Left ventricle myocardium inferior (tissue), 1 donor: ENCODE data around the gene C6orf47. TPM values are rescaled to one million over a fixed set of nuclear protein-coding genes. Genes with fewer than 3 reads are reported as not detected.

Experiments
- DNase-seq: peaks from one replicate; pipeline ENCODE4 v3.0.0-alpha.2; 2020
- H3K27ac ChIP-seq: fragments of 200-600 bp; replicated peaks from 2 replicates; pipeline ENCODE4 v1.8.0; 2021
- H3K27me3 ChIP-seq: fragments of 200-600 bp; 2 replicates; pipeline ENCODE4 v1.8.0; 2021; ENCODE audit warnings: low read depth
- H3K36me3 ChIP-seq: fragments of 200-600 bp; 2 replicates; pipeline ENCODE4 v1.8.0; 2021
- H3K4me1 ChIP-seq: fragments of 200-600 bp; 2 replicates; pipeline ENCODE4 v1.8.0; 2021
- H3K4me3 ChIP-seq: fragments of 200-600 bp; 2 replicates; pipeline ENCODE4 v1.8.0; 2021; ENCODE audit warnings: mild to moderate bottlenecking, moderate library complexity
- H3K9me3 ChIP-seq: fragments of 200-600 bp; replicated peaks from 2 replicates; pipeline ENCODE4 v1.8.0; 2021
- intact Hi-C: fragments of 100-400 bp; cut with micrococcal nuclease; formaldehyde crosslinking; loops from one replicate; pipeline ENCODE4 v1.11.0; 2022
- total RNA-seq: library from RNA; stranded (reverse); fragmentation: NEBNext Ultra II Directional; extraction: Animal tissue kit (Norgen Biotek cat#: 25700); gene quantifications from one replicate; pipeline ENCODE4 v1.2.1, GENCODE V29; 2021
- TF ChIP-seq, protein P1 (sequence below): fragments of 200-600 bp; IDR thresholded peaks from 2 replicates; pipeline ENCODE4 v1.8.0; 2021; ENCODE audit warnings: antibody characterized with exemption, mild to moderate bottlenecking, borderline replicate concordance
- donor health status: DM: no; HTN: yes; CAD: no; lungs with severe emphysema.

Gene C6orf47
- total RNA-seq, 1 donor from 2014 or later: 16.9 TPM

DNA sequence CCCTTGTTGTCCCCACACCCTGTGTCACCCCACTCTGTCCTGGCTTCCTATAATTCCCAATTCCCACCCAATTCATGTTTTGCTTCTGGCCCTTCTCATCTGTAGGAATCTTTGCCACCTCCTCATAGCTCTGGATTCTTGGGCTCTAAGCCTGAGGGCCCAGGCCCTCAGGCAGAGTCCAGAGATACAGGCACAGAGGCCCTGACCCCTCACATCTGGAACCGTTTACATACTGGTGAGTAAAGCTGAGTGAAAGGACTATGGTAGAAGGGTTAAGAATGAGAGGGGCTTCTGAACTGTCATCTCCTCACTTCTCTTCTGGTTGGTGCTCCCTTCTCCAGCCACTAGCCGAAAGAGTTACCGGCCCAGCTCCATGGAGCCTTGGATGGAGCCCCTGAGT lies 26.4 kb downstream of the C6orf47 start:
- intact Hi-C loops: no loop called here
- no peak overlapping the region for H3K27ac ChIP-seq

DNA sequence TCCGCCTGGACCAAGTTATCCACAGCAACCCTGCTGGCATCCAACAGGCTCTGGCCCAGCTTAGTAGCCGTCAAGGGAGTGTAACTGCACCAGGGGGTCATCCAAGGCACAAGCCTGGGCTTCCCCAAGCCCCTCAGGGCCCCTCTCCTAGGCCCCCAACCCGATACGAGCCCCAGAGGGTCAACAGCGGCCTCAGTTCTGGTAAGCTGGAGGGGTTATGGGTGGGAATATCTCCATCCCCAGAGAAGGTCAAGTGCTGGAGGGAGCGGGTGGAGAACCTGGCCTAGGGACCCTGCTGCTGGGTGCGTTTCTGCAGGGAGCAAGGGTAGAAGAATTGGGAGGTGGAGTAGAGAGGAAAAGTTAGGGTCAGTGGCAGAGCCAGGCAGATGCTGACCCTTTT lies 27.1 kb downstream of the C6orf47 start:
- Histone ChIP-seq H3K4me3 (no peak overlapping the region), H3K27ac (no peak overlapping the region), H3K9me3 (no peaks in the 10 kb centered on the region), H3K36me3 (peaks cover 98% of the 10 kb centered on the region), H3K27me3 (no peaks in the 10 kb centered on the region), H3K4me1 (no peaks in the 10 kb centered on the region)
- intact Hi-C loops: no loop called here
- TF ChIP-seq, protein P1, sequence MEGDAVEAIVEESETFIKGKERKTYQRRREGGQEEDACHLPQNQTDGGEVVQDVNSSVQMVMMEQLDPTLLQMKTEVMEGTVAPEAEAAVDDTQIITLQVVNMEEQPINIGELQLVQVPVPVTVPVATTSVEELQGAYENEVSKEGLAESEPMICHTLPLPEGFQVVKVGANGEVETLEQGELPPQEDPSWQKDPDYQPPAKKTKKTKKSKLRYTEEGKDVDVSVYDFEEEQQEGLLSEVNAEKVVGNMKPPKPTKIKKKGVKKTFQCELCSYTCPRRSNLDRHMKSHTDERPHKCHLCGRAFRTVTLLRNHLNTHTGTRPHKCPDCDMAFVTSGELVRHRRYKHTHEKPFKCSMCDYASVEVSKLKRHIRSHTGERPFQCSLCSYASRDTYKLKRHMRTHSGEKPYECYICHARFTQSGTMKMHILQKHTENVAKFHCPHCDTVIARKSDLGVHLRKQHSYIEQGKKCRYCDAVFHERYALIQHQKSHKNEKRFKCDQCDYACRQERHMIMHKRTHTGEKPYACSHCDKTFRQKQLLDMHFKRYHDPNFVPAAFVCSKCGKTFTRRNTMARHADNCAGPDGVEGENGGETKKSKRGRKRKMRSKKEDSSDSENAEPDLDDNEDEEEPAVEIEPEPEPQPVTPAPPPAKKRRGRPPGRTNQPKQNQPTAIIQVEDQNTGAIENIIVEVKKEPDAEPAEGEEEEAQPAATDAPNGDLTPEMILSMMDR: no peak
- no peak for DNase-seq

More for the DNA sequence above, 26.4 kb downstream of the C6orf47 start:
- DNase-seq: no peak
- Histone ChIP-seq H3K27me3 (no peaks in the 10 kb centered on the region), H3K4me3 (no peak overlapping the region), H3K4me1 (no peaks in the 10 kb centered on the region), H3K36me3 (peaks cover 98% of the 10 kb centered on the region), H3K9me3 (no peaks in the 10 kb centered on the region)
- TF ChIP-seq, protein P1: no peak

DNA sequence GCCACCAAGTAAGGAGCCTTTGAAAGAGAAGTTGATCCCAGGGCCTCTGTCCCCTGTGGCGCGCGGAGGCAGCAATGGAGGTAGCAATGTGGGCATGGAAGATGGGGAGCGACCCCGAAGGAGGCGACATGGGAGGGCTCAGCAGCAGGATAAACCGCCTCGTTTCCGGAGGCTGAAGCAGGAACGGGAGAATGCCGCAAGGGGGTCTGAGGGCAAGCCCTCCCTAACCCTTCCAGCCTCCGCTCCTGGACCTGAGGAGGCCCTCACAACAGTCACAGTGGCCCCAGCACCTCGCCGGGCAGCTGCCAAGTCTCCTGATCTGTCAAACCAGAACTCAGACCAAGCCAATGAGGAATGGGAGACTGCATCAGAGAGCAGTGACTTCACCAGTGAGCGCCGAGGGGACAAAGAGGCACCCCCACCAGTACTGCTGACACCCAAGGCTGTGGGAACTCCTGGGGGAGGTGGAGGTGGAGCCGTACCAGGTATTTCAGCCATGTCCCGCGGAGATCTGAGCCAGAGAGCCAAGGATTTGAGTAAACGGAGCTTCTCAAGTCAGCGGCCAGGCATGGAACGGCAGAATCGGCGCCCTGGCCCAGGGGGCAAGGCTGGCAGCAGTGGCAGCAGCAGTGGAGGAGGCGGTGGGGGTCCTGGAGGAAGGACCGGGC lies 28.2 kb downstream of the C6orf47 start:
- TF ChIP-seq, protein P1: no peak
- intact Hi-C loops: no loop called here
- H3K27me3 ChIP-seq: no peaks in the 10 kb centered on the region
- H3K36me3 ChIP-seq: peaks cover 100% of the 10 kb centered on the region
- no peak overlapping the region for H3K27ac ChIP-seq
- H3K9me3 ChIP-seq: no peaks in the 10 kb centered on the region
- H3K4me1 ChIP-seq: no peaks in the 10 kb centered on the region
- no peak for DNase-seq
- no peak overlapping the region for H3K4me3 ChIP-seq

DNA sequence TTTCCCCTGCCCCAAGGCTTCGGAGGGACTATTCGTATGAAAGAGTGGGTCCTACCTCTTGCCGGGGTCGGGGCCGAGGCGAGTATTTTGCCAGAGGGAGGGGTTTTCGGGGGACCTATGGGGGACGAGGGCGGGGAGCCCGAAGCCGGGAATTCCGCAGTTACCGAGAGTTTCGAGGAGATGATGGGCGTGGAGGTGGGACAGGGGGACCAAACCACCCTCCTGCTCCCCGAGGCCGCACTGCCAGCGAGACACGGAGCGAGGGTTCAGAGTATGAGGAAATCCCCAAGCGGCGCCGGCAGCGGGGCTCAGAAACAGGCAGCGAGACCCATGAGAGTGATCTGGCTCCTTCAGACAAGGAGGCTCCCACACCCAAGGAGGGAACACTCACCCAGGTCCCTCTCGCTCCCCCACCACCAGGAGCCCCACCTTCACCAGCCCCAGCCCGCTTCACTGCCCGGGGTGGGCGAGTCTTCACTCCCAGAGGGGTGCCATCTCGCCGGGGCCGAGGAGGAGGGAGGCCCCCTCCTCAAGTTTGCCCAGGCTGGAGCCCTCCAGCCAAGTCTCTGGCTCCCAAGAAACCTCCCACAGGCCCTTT lies 28.8 kb downstream of the C6orf47 start:
- Histone ChIP-seq H3K27ac (no peak overlapping the region), H3K36me3 (peaks cover 100% of the 10 kb centered on the region), H3K9me3 (no peaks in the 10 kb centered on the region), H3K27me3 (no peaks in the 10 kb centered on the region), H3K4me1 (no peaks in the 10 kb centered on the region), H3K4me3 (no peak overlapping the region)
- intact Hi-C loops: no loop called here
- TF ChIP-seq, protein P1: no peak
- no peak for DNase-seq

DNA sequence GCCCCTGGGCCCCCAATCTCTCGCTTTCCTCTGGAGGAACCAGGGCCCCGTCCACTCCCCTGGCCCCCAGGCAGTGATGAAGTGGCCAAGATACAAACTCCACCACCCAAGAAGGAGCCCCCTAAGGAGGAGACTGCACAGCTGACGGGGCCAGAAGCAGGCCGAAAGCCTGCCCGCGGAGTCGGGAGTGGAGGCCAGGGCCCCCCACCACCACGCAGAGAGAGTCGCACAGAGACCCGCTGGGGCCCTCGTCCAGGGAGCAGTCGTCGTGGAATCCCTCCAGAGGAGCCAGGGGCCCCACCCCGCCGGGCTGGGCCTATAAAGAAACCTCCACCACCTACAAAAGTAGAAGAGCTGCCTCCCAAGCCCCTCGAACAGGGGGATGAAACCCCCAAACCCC lies 29.4 kb downstream of the C6orf47 start:
- peaks cover 100% of the 10 kb centered on the region for H3K36me3 ChIP-seq
- intact Hi-C loops: no loop called here
- no peaks in the 10 kb centered on the region for H3K9me3 ChIP-seq
- H3K27me3 ChIP-seq: no peaks in the 10 kb centered on the region
- TF ChIP-seq, protein P1: no peak
- DNase-seq: no peak
- no peak overlapping the region for H3K4me3 ChIP-seq
- no peak overlapping the region for H3K27ac ChIP-seq
- no peaks in the 10 kb centered on the region for H3K4me1 ChIP-seq
